Measurements from ENCODE around the gene RHOBTB3.

RHOBTB3 gene

GRCh38 chr5:95725071-95725820 lies 5.9 kb upstream of the RHOBTB3 start:
- DNase-seq (ENCODE audit: extremely low read depth, low read depth), result no peak
- no peak for TF ChIP-seq CTCF (IDR thresholded peaks at IDR 0.05; ENCODE audit: low read depth, low read length)

GRCh38 chr5:95725937-95726810 lies 5.0 kb upstream of the RHOBTB3 start:
- DNase-seq (ENCODE audit: extremely low read depth, low read depth), result peak; percentile 43
- no peak for TF ChIP-seq CTCF (IDR thresholded peaks at IDR 0.05; ENCODE audit: low read depth, low read length)

GRCh38 chr5:95726811-95727763 lies 4.0 kb upstream of the RHOBTB3 start:
- TF ChIP-seq CTCF (IDR thresholded peaks at IDR 0.05; ENCODE audit: low read depth, low read length), result no peak

GRCh38 chr5:95727764-95728191 lies 3.4 kb upstream of the RHOBTB3 start:
- no peak for DNase-seq (ENCODE audit: extremely low read depth, low read depth)
- no peak for TF ChIP-seq CTCF (IDR thresholded peaks at IDR 0.05; ENCODE audit: low read depth, low read length)

More at GRCh38 chr5:95726811-95727763, 4.0 kb upstream of the RHOBTB3 start:
- no peak for DNase-seq (ENCODE audit: extremely low read depth, low read depth)

DNA sequence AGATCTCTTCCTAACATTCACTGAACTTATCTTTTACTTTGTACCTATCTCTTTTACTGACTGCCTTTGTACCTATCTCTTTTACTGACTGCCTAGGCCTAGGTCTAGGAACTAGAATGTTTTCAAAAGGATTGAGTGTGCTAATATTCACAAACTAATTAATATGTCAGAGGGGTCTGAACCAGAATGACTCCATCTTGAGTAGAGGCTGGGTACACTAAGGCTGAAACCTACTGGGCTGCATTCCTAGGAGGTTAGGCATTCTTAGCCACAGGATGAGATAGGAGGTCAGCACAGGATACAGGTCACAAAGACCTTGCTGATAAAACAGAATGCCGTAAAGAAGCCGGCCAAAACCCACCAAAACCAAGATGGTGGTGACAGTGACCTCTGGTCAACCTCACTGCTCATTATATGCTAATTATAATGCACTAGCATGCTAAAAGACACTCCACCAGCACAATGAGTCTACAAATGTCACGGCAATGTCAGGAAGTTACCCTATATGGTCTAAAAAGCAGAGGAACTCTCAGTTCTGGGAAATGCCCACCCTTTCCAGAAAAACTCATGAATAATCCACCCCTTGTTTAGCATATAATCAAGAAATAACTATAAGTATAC lies 2.5 kb upstream of the RHOBTB3 start:
- no peak for TF ChIP-seq CTCF (IDR thresholded peaks at IDR 0.05; ENCODE audit: low read depth, low read length)
- DNase-seq (ENCODE audit: extremely low read depth, low read depth), result no peak

- no peak for TF ChIP-seq CTCF (IDR thresholded peaks at IDR 0.05; ENCODE audit: low read depth, low read length)
- no peak for DNase-seq (ENCODE audit: extremely low read depth, low read depth)
Measured at GRCh38 chr5:95729115-95730010, 1.8 kb upstream of the RHOBTB3 start.
